Measurements from ENCODE around the gene EIF4ENIF1. TPM values are rescaled to one million over a fixed set of nuclear protein-coding genes. Genes with fewer than 3 reads are reported as not detected.

EIF4ENIF1 gene
- total and polyA plus RNA-seq, 3 donors from 2014 or later, result 74.6 to 127 (median 79.7) TPM

DNA sequence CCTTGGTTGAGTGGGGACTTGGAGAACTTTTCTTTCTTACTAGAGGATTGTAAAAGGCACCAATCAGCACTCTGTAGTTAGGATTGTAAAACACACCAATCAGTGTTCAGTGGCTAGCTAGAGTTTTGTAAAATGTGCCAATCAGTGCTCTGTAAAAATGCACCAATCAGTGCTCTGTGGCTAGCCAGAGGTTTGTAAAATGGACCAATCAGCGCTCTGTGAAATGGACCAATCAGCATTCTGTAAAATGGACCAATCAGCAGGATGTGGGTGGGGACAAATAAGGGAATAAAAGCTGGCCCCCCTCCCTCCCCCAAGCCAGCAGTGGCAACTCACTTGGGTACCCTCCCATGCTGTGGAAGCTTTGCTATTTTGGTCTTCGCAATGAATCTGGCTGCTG lies 95.7 kb downstream of the EIF4ENIF1 start:
- intact Hi-C loops (cut with DNase I; ENCODE audit: low total_unique reads), result no loop called here
- H3K4me1 ChIP-seq, result no peaks in the 10 kb centered on the region
- no peaks in the 10 kb centered on the region for H3K36me3 ChIP-seq (ENCODE audit: low read depth, missing control alignments)
- no peak for TF ChIP-seq POLR2A (IDR thresholded peaks at IDR 0.05)
- TF ChIP-seq, protein P1, sequence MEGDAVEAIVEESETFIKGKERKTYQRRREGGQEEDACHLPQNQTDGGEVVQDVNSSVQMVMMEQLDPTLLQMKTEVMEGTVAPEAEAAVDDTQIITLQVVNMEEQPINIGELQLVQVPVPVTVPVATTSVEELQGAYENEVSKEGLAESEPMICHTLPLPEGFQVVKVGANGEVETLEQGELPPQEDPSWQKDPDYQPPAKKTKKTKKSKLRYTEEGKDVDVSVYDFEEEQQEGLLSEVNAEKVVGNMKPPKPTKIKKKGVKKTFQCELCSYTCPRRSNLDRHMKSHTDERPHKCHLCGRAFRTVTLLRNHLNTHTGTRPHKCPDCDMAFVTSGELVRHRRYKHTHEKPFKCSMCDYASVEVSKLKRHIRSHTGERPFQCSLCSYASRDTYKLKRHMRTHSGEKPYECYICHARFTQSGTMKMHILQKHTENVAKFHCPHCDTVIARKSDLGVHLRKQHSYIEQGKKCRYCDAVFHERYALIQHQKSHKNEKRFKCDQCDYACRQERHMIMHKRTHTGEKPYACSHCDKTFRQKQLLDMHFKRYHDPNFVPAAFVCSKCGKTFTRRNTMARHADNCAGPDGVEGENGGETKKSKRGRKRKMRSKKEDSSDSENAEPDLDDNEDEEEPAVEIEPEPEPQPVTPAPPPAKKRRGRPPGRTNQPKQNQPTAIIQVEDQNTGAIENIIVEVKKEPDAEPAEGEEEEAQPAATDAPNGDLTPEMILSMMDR (IDR thresholded peaks at IDR 0.05), result no peak
- no peaks in the 10 kb centered on the region for H3K27me3 ChIP-seq
- WGBS, 2 donors, result 94 to 100% methylated on average over 2 of the region's 2 CpGs
- H3K9me3 ChIP-seq, result no peaks in the 10 kb centered on the region
- H3K27ac ChIP-seq, result no peak overlapping the region
- no peak overlapping the region for H3K4me3 ChIP-seq
- peak; percentile 50 for DNase-seq

Small RNAs within 50 kb of the gene (small RNA-seq; reads per million reads assigned to genes)
- gene AL096701.2, result 0 reads per million in 2 donors
- gene RNU6-28P, result 0 reads per million in 2 donors

Other genes with a start within 250 kb of the EIF4ENIF1 start
- gene PIK3IP1, start 197.4 kb downstream of the EIF4ENIF1 start, total RNA-seq, result 10 to 100 TPM; 65.9 to 89.2 TPM
- 42.4 TPM for gene PIK3IP1, start 197.4 kb downstream of the EIF4ENIF1 start, polyA plus RNA-seq (ENCODE audit: insufficient read depth, low read depth, low replicate concordance)
- gene PATZ1, start 143.5 kb downstream of the EIF4ENIF1 start, total RNA-seq, result 10 to 100 TPM; 38.1 to 48.7 TPM
- 23.2 TPM for gene PATZ1, start 143.5 kb downstream of the EIF4ENIF1 start, polyA plus RNA-seq (ENCODE audit: insufficient read depth, low read depth, low replicate concordance)
- 100 to 1,000 TPM; 148 to 165 TPM for gene DRG1, start 90.2 kb downstream of the EIF4ENIF1 start, total RNA-seq
- gene DRG1, start 90.2 kb downstream of the EIF4ENIF1 start, polyA plus RNA-seq (ENCODE audit: insufficient read depth, low read depth, low replicate concordance), result 399 TPM
- 100 to 1,000 TPM; 129 to 141 TPM for gene SFI1, start 6.7 kb upstream of the EIF4ENIF1 start, total RNA-seq
- gene SFI1, start 6.7 kb upstream of the EIF4ENIF1 start, polyA plus RNA-seq (ENCODE audit: insufficient read depth, low read depth, low replicate concordance), result 48.8 TPM
- gene PISD, start 172.4 kb upstream of the EIF4ENIF1 start, total RNA-seq, result 100 to 1,000 TPM; 120 to 126 TPM
- 93.5 TPM for gene PISD, start 172.4 kb upstream of the EIF4ENIF1 start, polyA plus RNA-seq (ENCODE audit: insufficient read depth, low read depth, low replicate concordance)